Endothelial cell of umbilical vein (primary cell): Measurements from ENCODE around the gene FRMD5.

Experiments
- MYC ChIP-seq: IDR thresholded peaks from one replicate; pipeline ENCODE4 v1.6.1; 2011; ENCODE audit warnings: mild to moderate bottlenecking, low read depth, low read length
- POLR2A ChIP-seq: IDR thresholded peaks from 2 replicates; pipeline ENCODE4 v1.6.1; 2012; ENCODE audit warnings: low read depth, mild to moderate bottlenecking, control low read depth, low read length
- POLR2AphosphoS5 ChIP-seq: IDR thresholded peaks from 2 replicates; pipeline ENCODE4 v1.6.1; 2012; ENCODE audit warnings: low read depth, mild to moderate bottlenecking, control low read depth, low read length, moderate library complexity; ENCODE audit not compliant: insufficient read depth
- TF ChIP-seq, protein P1 (sequence below), 2 donors: IDR thresholded peaks; 1 replicate in 1 of 2; 2 replicates in 1 of 2; pipeline ENCODE4 v1.5.1; 2011; ENCODE audit warnings: low read length in 2 of 2, mild to moderate bottlenecking in 2 of 2, moderate library complexity in 2 of 2, control low read depth in 1 of 2, inconsistent platforms in 1 of 2, low read depth in 1 of 2; ENCODE audit not compliant: insufficient read depth in 1 of 2; ENCODE audit errors: extremely low read depth in 1 of 2

DNA sequence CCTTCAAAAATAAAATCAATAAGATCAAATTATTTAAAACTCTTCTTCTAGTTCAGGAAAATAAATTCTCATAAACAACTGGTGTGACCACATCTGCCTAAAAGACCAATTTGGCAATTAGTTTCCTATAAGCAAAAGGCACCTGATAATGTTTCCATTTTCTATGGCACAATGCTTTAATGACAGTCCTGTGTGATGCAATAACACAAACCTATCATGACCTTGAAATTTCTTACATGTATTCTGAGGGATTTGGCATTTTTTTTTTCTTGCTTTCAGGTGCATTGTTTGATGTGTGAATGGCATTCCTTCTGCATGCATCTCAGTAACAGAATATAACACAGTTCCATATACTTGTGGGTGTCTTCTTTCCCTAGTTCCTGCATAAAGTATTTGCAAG, 32.5 kb upstream of the FRMD5 start:
- TF ChIP-seq, protein P1, sequence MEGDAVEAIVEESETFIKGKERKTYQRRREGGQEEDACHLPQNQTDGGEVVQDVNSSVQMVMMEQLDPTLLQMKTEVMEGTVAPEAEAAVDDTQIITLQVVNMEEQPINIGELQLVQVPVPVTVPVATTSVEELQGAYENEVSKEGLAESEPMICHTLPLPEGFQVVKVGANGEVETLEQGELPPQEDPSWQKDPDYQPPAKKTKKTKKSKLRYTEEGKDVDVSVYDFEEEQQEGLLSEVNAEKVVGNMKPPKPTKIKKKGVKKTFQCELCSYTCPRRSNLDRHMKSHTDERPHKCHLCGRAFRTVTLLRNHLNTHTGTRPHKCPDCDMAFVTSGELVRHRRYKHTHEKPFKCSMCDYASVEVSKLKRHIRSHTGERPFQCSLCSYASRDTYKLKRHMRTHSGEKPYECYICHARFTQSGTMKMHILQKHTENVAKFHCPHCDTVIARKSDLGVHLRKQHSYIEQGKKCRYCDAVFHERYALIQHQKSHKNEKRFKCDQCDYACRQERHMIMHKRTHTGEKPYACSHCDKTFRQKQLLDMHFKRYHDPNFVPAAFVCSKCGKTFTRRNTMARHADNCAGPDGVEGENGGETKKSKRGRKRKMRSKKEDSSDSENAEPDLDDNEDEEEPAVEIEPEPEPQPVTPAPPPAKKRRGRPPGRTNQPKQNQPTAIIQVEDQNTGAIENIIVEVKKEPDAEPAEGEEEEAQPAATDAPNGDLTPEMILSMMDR (IDR thresholded peaks at IDR 0.05; ENCODE audit: extremely low read depth in 1 of 2, insufficient read depth in 1 of 2, low read depth in 1 of 2, low read length in 2 of 2): no peak
- TF ChIP-seq POLR2AphosphoS5: no peak
- TF ChIP-seq POLR2A: no peak
- no peak for TF ChIP-seq MYC
